ENCODE data around the gene DCANP1. TPM values are rescaled to one million over a fixed set of nuclear protein-coding genes. Genes with fewer than 3 reads are reported as not detected.

The DCANP1 gene
- total and polyA plus RNA-seq, 2 of the 13 experiments (the other 11 are each of a cell fraction or from before 2014, with no cell fraction given): not detected

DNA sequence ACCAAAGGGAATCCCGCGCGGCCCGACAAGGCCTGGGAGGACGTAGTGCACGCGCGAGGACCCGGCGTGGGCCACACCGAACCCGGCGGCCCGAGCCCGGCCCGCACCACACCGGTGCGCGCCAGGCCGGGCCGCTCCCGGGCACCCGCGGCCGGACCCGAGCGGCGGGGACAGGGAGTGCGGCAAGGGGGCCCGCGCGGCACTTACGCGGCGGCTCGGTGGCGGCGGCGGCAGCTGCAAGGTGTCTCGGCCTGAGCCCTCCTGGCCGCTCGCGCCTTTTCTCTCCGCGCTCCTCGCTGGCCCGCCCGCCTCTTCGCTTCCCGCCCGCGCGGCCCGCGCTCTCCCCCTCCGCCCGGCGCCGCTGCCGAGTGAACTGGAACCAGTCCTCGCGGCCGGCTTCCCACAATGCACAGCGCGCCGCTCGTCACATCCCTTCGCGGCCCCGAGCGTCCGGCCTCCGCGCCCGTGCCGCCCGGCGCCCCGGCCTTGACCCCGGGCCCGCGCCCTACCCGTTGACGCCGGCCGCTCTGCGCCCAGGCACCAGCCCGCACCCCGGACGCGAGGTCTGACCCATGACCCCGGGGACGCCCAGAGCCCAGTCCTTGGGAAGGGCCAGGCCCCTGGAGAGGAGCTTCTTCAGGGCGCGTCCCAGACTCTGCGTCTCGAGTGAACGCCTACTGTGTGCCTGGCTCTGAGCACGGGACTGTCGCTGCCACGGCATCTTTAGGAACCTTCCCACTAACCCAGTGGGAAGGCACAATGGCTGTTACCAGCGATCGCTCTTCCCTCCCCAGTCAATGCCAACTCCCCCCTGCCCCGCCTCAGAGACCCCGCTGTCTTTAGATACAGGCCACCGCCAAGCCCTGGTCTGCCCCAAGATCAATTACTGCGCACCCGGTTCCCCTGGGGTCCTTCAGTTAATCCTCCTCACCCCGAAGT lies 48.0 kb downstream of the DCANP1 start, which contains the start of gene MACROH2A1 (continued):
- TF ChIP-seq IRX3 (CRISPR knock-in tag; IDR thresholded peaks at IDR 0.05; ENCODE audit: borderline replicate concordance, low read depth) (0 out of 2 replicates have a peak, but pooled peaks have one; percentile 3), DNMT1 (CRISPR knock-in tag; IDR thresholded peaks at IDR 0.05) (no peak; the same call in none of the 2 replicates), ZNF180 (CRISPR knock-in tag; IDR thresholded peaks at IDR 0.05; ENCODE audit: borderline replicate concordance, low read depth) (no peak), FOXA3 (CRISPR knock-in tag; IDR thresholded peaks at IDR 0.05) (peak; percentile 59), YY1 (IDR thresholded peaks at IDR 0.05; ENCODE audit: insufficient read depth, insufficient replicate concordance, low read depth, low read length) (peak; percentile 63), ZNF878 (CRISPR knock-in tag; IDR thresholded peaks at IDR 0.05) (no peak), CBFB (CRISPR knock-in tag; IDR thresholded peaks at IDR 0.05) (no peak), SP4 (CRISPR knock-in tag; IDR thresholded peaks at IDR 0.05) (peak; percentile 40; the same call in 1 of the 2 replicates), HNF4G (IDR thresholded peaks at IDR 0.05; ENCODE audit: borderline replicate concordance, low read depth, low read length) (peak; percentile 27; the same call in 1 of the 2 replicates), HNF4G (CRISPR knock-in tag; IDR thresholded peaks at IDR 0.05; ENCODE audit: borderline replicate concordance, low read depth) (no peak; the same call in 1 of the 2 replicates), ZKSCAN1 (IDR thresholded peaks at IDR 0.05; ENCODE audit: low read length) (peak; percentile 92), ZNF232 (CRISPR knock-in tag; IDR thresholded peaks at IDR 0.05; ENCODE audit: borderline replicate concordance) (peak; percentile 60), TSC22D2 (CRISPR knock-in tag; IDR thresholded peaks at IDR 0.05; ENCODE audit: borderline replicate concordance) (peak; percentile 35; the same call in 1 of the 2 replicates)
- TF ChIP-seq, protein P1, sequence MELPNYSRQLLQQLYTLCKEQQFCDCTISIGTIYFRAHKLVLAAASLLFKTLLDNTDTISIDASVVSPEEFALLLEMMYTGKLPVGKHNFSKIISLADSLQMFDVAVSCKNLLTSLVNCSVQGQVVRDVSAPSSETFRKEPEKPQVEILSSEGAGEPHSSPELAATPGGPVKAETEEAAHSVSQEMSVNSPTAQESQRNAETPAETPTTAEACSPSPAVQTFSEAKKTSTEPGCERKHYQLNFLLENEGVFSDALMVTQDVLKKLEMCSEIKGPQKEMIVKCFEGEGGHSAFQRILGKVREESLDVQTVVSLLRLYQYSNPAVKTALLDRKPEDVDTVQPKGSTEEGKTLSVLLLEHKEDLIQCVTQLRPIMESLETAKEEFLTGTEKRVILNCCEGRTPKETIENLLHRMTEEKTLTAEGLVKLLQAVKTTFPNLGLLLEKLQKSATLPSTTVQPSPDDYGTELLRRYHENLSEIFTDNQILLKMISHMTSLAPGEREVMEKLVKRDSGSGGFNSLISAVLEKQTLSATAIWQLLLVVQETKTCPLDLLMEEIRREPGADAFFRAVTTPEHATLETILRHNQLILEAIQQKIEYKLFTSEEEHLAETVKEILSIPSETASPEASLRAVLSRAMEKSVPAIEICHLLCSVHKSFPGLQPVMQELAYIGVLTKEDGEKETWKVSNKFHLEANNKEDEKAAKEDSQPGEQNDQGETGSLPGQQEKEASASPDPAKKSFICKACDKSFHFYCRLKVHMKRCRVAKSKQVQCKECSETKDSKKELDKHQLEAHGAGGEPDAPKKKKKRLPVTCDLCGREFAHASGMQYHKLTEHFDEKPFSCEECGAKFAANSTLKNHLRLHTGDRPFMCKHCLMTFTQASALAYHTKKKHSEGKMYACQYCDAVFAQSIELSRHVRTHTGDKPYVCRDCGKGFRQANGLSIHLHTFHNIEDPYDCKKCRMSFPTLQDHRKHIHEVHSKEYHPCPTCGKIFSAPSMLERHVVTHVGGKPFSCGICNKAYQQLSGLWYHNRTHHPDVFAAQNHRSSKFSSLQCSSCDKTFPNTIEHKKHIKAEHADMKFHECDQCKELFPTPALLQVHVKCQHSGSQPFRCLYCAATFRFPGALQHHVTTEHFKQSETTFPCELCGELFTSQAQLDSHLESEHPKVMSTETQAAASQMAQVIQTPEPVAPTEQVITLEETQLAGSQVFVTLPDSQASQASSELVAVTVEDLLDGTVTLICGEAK (IDR thresholded peaks at IDR 0.05): no peak
- TF ChIP-seq, protein P1 (CRISPR knock-in tag; IDR thresholded peaks at IDR 0.05): peak; percentile 57
- TF ChIP-seq, protein P2, sequence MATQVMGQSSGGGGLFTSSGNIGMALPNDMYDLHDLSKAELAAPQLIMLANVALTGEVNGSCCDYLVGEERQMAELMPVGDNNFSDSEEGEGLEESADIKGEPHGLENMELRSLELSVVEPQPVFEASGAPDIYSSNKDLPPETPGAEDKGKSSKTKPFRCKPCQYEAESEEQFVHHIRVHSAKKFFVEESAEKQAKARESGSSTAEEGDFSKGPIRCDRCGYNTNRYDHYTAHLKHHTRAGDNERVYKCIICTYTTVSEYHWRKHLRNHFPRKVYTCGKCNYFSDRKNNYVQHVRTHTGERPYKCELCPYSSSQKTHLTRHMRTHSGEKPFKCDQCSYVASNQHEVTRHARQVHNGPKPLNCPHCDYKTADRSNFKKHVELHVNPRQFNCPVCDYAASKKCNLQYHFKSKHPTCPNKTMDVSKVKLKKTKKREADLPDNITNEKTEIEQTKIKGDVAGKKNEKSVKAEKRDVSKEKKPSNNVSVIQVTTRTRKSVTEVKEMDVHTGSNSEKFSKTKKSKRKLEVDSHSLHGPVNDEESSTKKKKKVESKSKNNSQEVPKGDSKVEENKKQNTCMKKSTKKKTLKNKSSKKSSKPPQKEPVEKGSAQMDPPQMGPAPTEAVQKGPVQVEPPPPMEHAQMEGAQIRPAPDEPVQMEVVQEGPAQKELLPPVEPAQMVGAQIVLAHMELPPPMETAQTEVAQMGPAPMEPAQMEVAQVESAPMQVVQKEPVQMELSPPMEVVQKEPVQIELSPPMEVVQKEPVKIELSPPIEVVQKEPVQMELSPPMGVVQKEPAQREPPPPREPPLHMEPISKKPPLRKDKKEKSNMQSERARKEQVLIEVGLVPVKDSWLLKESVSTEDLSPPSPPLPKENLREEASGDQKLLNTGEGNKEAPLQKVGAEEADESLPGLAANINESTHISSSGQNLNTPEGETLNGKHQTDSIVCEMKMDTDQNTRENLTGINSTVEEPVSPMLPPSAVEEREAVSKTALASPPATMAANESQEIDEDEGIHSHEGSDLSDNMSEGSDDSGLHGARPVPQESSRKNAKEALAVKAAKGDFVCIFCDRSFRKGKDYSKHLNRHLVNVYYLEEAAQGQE (IDR thresholded peaks at IDR 0.05; ENCODE audit: borderline replicate concordance in 1 of 2, low read depth in 1 of 2, low read length in 2 of 2): peak in 1 of 2 experiments; percentile 31; a peak in 1 of 4 replicates

Measured in HepG2 (cell line).